C4-2B (cell line): ENCODE results near the gene PTPRB.

ENCODE experiments used
- CTCF ChIP-seq: fragments of 450-650 bp; conservative IDR thresholded peaks from 2 replicates; pipeline ENCODE4 v1.5.1; 2017; ENCODE audit warnings: mild to moderate bottlenecking
- ZFX ChIP-seq: fragments of 450-650 bp; IDR thresholded peaks from 2 replicates; pipeline ENCODE4 v1.6.1; 2017

GRCh38 chr12:70664465-70664881, 27.2 kb upstream of the PTPRB start:
- TF ChIP-seq CTCF (no peak), ZFX (no peak)
